ENCODE measurements around the gene PNMA8A. TPM values are rescaled to one million over a fixed set of nuclear protein-coding genes. Genes with fewer than 3 reads are reported as not detected.

The PNMA8A gene
- total and polyA plus RNA-seq, 2 donors from 2014 or later = 12.5 to 16.2 TPM

DNA sequence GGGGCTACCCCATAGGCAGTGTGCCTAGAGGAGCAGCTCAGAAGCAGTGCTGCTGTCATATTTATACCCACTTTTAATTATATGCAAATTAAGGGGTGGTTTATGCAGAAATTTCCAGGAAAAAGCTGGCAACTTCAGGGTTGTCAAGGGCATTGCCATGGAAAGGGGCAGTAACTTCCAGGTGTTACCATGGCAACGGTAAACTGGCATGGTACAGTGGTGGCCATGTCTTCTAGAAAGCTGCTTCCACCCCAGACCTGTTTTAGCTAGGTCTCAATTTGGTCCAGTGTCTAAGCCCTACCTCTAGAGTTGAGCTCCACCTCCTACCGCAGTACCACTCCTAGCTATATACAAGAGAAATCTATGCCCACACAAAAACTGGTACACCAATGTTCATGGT, 11.3 kb downstream of the PNMA8A start:
- H3K9ac ChIP-seq (ENCODE audit: low read length in 3 of 3) = no peak overlapping the region
- no peak overlapping the region for H3K27ac ChIP-seq (ENCODE audit: low read depth in 2 of 2, low read length in 2 of 2)
- FAIRE-seq = no peak
- H3K9me3 ChIP-seq (ENCODE audit: control insufficient read depth in 2 of 3, insufficient read depth in 1 of 3, low read length in 3 of 3) = no peaks in the 10 kb centered on the region
- no peaks in the 10 kb centered on the region for H3K36me3 ChIP-seq (ENCODE audit: control insufficient read depth in 2 of 3, insufficient read depth in 3 of 3, low read length in 3 of 3)
- no peaks in the 10 kb centered on the region for H3K4me1 ChIP-seq (ENCODE audit: control insufficient read depth in 2 of 3, insufficient read depth in 2 of 3, low read depth in 1 of 3, low read length in 3 of 3)
- no peaks in the 10 kb centered on the region for H3K27me3 ChIP-seq (ENCODE audit: control insufficient read depth, insufficient read depth, low read length)
- no peak overlapping the region for H3K4me3 ChIP-seq (ENCODE audit: low read length in 3 of 3)
- DNase-seq = no peak
- TF ChIP-seq, protein P1, sequence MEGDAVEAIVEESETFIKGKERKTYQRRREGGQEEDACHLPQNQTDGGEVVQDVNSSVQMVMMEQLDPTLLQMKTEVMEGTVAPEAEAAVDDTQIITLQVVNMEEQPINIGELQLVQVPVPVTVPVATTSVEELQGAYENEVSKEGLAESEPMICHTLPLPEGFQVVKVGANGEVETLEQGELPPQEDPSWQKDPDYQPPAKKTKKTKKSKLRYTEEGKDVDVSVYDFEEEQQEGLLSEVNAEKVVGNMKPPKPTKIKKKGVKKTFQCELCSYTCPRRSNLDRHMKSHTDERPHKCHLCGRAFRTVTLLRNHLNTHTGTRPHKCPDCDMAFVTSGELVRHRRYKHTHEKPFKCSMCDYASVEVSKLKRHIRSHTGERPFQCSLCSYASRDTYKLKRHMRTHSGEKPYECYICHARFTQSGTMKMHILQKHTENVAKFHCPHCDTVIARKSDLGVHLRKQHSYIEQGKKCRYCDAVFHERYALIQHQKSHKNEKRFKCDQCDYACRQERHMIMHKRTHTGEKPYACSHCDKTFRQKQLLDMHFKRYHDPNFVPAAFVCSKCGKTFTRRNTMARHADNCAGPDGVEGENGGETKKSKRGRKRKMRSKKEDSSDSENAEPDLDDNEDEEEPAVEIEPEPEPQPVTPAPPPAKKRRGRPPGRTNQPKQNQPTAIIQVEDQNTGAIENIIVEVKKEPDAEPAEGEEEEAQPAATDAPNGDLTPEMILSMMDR (IDR thresholded peaks at IDR 0.05; ENCODE audit: borderline replicate concordance, extremely low read depth, insufficient read depth) = no peak
- intact Hi-C loops (cut with DNase I) = no loop called here

DNA sequence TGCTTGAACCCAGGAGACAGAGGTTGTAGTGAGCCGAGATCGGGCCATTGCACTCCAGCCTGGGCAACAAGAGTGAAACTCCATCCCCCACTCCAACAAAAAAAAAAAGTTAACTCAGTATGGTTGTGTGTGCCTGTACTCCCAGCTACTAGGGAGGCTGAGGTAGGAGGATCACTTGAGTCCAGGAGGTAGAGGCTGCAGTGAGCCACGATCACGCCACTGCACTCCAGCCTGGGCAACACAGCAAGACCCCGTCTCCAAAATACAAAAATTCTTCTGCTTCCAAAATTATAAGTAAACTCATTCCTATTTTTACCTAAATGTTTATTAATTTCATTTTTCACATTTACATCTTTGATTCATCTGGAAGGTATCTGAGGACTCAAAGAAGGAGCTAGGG, 14.4 kb downstream of the PNMA8A start:
- no peaks in the 10 kb centered on the region for H3K27me3 ChIP-seq (ENCODE audit: control insufficient read depth, insufficient read depth, low read length)
- intact Hi-C loops (cut with DNase I) = no loop called here
- TF ChIP-seq, protein P1 (IDR thresholded peaks at IDR 0.05; ENCODE audit: borderline replicate concordance, extremely low read depth, insufficient read depth) = no peak
- H3K9me3 ChIP-seq (ENCODE audit: control insufficient read depth in 2 of 3, insufficient read depth in 1 of 3, low read length in 3 of 3) = no peaks in the 10 kb centered on the region
- no peak overlapping the region for H3K9ac ChIP-seq (ENCODE audit: low read length in 3 of 3)
- H3K4me1 ChIP-seq (ENCODE audit: control insufficient read depth in 2 of 3, insufficient read depth in 2 of 3, low read depth in 1 of 3, low read length in 3 of 3) = no peaks in the 10 kb centered on the region
- no peak overlapping the region for H3K4me3 ChIP-seq (ENCODE audit: low read length in 3 of 3)
- no peak for FAIRE-seq
- no peaks in the 10 kb centered on the region for H3K36me3 ChIP-seq (ENCODE audit: control insufficient read depth in 2 of 3, insufficient read depth in 3 of 3, low read length in 3 of 3)
- no peak for DNase-seq
- H3K27ac ChIP-seq (ENCODE audit: low read depth in 2 of 2, low read length in 2 of 2) = no peak overlapping the region

DNA sequence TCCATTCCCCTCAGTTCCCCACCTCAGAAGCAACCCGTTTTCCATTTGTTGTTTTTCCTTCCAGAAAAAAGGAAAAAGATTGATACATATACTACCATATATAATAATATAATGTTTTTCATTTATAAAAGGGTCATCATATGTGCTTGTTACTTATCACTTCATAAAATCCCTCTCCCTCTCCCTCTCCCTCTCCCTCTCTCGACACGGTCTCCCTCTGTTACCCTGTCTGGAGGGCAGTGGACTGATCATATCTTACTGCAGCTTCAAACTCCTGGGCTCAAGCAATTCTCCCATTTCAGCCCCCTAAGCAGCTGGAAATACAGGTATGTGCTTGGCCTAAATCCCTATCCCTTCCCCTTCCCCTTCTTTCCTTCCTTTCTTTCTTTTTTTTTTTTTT, 17.1 kb downstream of the PNMA8A start:
- H3K27ac ChIP-seq (ENCODE audit: low read depth in 2 of 2, low read length in 2 of 2) = no peak overlapping the region
- no peak overlapping the region for H3K9ac ChIP-seq (ENCODE audit: low read length in 3 of 3)
- intact Hi-C loops (cut with DNase I) = no loop called here
- no peaks in the 10 kb centered on the region for H3K27me3 ChIP-seq (ENCODE audit: control insufficient read depth, insufficient read depth, low read length)
- H3K4me3 ChIP-seq (ENCODE audit: low read length in 3 of 3) = no peak overlapping the region
- no peaks in the 10 kb centered on the region for H3K36me3 ChIP-seq (ENCODE audit: control insufficient read depth in 2 of 3, insufficient read depth in 3 of 3, low read length in 3 of 3)
- DNase-seq (no peak), FAIRE-seq (no peak)
- TF ChIP-seq, protein P1 (IDR thresholded peaks at IDR 0.05; ENCODE audit: borderline replicate concordance, extremely low read depth, insufficient read depth) = no peak
- H3K9me3 ChIP-seq (ENCODE audit: control insufficient read depth in 2 of 3, insufficient read depth in 1 of 3, low read length in 3 of 3) = no peaks in the 10 kb centered on the region
- H3K4me1 ChIP-seq (ENCODE audit: control insufficient read depth in 2 of 3, insufficient read depth in 2 of 3, low read depth in 1 of 3, low read length in 3 of 3) = no peaks in the 10 kb centered on the region

DNA sequence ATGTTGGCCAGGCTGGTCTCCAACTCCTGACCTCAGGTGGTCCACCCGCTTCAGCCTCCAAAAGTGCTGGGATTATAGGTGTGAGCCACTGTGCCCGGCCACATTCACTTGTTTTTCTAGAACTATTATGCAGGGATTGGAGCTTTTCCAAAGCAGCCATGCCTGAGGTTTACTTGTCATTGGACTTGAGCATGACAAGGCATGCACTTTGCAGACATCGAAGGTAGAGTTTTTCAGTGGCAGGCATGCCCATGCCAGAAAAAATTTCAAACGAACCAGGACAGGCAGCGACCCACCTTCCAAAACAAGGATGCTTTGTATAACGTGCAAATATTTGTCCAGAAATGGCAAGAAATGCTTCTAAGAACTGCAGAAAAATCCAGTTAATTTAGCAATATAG, 17.7 kb downstream of the PNMA8A start:
- DNase-seq = no peak
- H3K4me3 ChIP-seq (ENCODE audit: low read length in 3 of 3) = no peak overlapping the region
- H3K4me1 ChIP-seq (ENCODE audit: control insufficient read depth in 2 of 3, insufficient read depth in 2 of 3, low read depth in 1 of 3, low read length in 3 of 3) = no peaks in the 10 kb centered on the region
- no peak for FAIRE-seq
- H3K27ac ChIP-seq (ENCODE audit: low read depth in 2 of 2, low read length in 2 of 2) = no peak overlapping the region
- intact Hi-C loops (cut with DNase I) = no loop called here
- H3K9me3 ChIP-seq (ENCODE audit: control insufficient read depth in 2 of 3, insufficient read depth in 1 of 3, low read length in 3 of 3) = no peaks in the 10 kb centered on the region
- no peak overlapping the region for H3K9ac ChIP-seq (ENCODE audit: low read length in 3 of 3)
- TF ChIP-seq, protein P1 (IDR thresholded peaks at IDR 0.05; ENCODE audit: borderline replicate concordance, extremely low read depth, insufficient read depth) = no peak
- H3K36me3 ChIP-seq (ENCODE audit: control insufficient read depth in 2 of 3, insufficient read depth in 3 of 3, low read length in 3 of 3) = no peaks in the 10 kb centered on the region
- no peaks in the 10 kb centered on the region for H3K27me3 ChIP-seq (ENCODE audit: control insufficient read depth, insufficient read depth, low read length)
